Measurements from ENCODE around the gene STAMBPL1.

STAMBPL1 gene

GRCh38 chr10:88851706-88852105, 28.3 kb upstream of the STAMBPL1 start, which contains the start of gene ANKRD22:
ANKRD22 (minus strand) TSS chr10:88851844; CDS start chr10:88851607, 237 bp downstream.
- Histone ChIP-seq H3K4me1 (ENCODE audit: low read length) (peaks cover 7% of the 10 kb centered on the region), H3K4me2 (ENCODE audit: low read length) (no peak within 1 kb of the TSS), H4K20me1 (ENCODE audit: insufficient read depth, low read length) (no peaks in the 10 kb centered on the region), H3K4me3 (ENCODE audit: low read length) (no peak within 1 kb of the TSS), H3K27me3 (ENCODE audit: low read depth, low read length) (no peaks in the 10 kb centered on the region), H2AFZ (ENCODE audit: low read depth, low read length) (no peak within 1 kb of the TSS), H3K36me3 (replicated peaks; ENCODE audit: low read depth, low read length) (no peaks in the 10 kb centered on the region), H3K79me2 (ENCODE audit: low read length) (no peaks in the 10 kb centered on the region), H3K27ac (ENCODE audit: low read length) (no peak within 1 kb of the TSS), H3K9ac (ENCODE audit: low read length) (no peak within 1 kb of the TSS), H3K9me3 (ENCODE audit: insufficient read depth, low read length) (no peaks in the 10 kb centered on the region)
- TF ChIP-seq CTCF (IDR thresholded peaks at IDR 0.05; ENCODE audit: low read depth, low read length) (no peak), EZH2phosphoT487 (IDR thresholded peaks at IDR 0.05; ENCODE audit: low read depth) (no peak)

GRCh38 chr10:88852327-88852726, 27.7 kb upstream of the STAMBPL1 start:
- Histone ChIP-seq H3K4me2 (ENCODE audit: low read length) (no peak overlapping the region), H3K36me3 (replicated peaks; ENCODE audit: low read depth, low read length) (no peaks in the 10 kb centered on the region), H3K27ac (ENCODE audit: low read length) (no peak overlapping the region), H3K27me3 (ENCODE audit: low read depth, low read length) (no peaks in the 10 kb centered on the region), H3K79me2 (ENCODE audit: low read length) (no peaks in the 10 kb centered on the region), H3K9me3 (ENCODE audit: insufficient read depth, low read length) (no peaks in the 10 kb centered on the region), H3K4me3 (ENCODE audit: low read length) (no peak overlapping the region), H2AFZ (ENCODE audit: low read depth, low read length) (no peak overlapping the region), H3K9ac (ENCODE audit: low read length) (no peak overlapping the region), H4K20me1 (ENCODE audit: insufficient read depth, low read length) (no peaks in the 10 kb centered on the region), H3K4me1 (ENCODE audit: low read length) (peaks cover 7% of the 10 kb centered on the region)
- no peak for TF ChIP-seq EZH2phosphoT487 (IDR thresholded peaks at IDR 0.05; ENCODE audit: low read depth)
- no peak for TF ChIP-seq CTCF (IDR thresholded peaks at IDR 0.05; ENCODE audit: low read depth, low read length)

GRCh38 chr10:88853155-88853881, 26.7 kb upstream of the STAMBPL1 start:
- Histone ChIP-seq H3K79me2 (ENCODE audit: low read length) (no peaks in the 10 kb centered on the region), H3K9me3 (ENCODE audit: insufficient read depth, low read length) (no peaks in the 10 kb centered on the region), H2AFZ (ENCODE audit: low read depth, low read length) (no peak overlapping the region), H3K9ac (ENCODE audit: low read length) (no peak overlapping the region), H4K20me1 (ENCODE audit: insufficient read depth, low read length) (no peaks in the 10 kb centered on the region), H3K4me3 (ENCODE audit: low read length) (no peak overlapping the region), H3K4me1 (ENCODE audit: low read length) (peaks cover 7% of the 10 kb centered on the region), H3K4me2 (ENCODE audit: low read length) (no peak overlapping the region), H3K36me3 (replicated peaks; ENCODE audit: low read depth, low read length) (no peaks in the 10 kb centered on the region), H3K27me3 (ENCODE audit: low read depth, low read length) (no peaks in the 10 kb centered on the region), H3K27ac (ENCODE audit: low read length) (no peak overlapping the region)
- TF ChIP-seq CTCF (IDR thresholded peaks at IDR 0.05; ENCODE audit: low read depth, low read length) (no peak), EZH2phosphoT487 (IDR thresholded peaks at IDR 0.05; ENCODE audit: low read depth) (no peak)

- H3K4me1 ChIP-seq (ENCODE audit: low read length): peaks cover 2% of the 10 kb centered on the region; the same call in 1 of the 2 replicates
- no peaks in the 10 kb centered on the region for H4K20me1 ChIP-seq (ENCODE audit: insufficient read depth, low read length)
- no peaks in the 10 kb centered on the region for H3K27me3 ChIP-seq (ENCODE audit: low read depth, low read length)
- no peaks in the 10 kb centered on the region for H3K36me3 ChIP-seq (replicated peaks; ENCODE audit: low read depth, low read length)
- no peak overlapping the region for H2AFZ ChIP-seq (ENCODE audit: low read depth, low read length)
- no peak overlapping the region for H3K4me3 ChIP-seq (ENCODE audit: low read length)
- H3K4me2 ChIP-seq (ENCODE audit: low read length): no peak overlapping the region
- no peak for TF ChIP-seq CTCF (IDR thresholded peaks at IDR 0.05; ENCODE audit: low read depth, low read length)
- TF ChIP-seq EZH2phosphoT487 (IDR thresholded peaks at IDR 0.05; ENCODE audit: low read depth): no peak
- no peak overlapping the region for H3K9ac ChIP-seq (ENCODE audit: low read length)
- H3K27ac ChIP-seq (ENCODE audit: low read length): no peak overlapping the region
- H3K9me3 ChIP-seq (ENCODE audit: insufficient read depth, low read length): no peaks in the 10 kb centered on the region
- no peaks in the 10 kb centered on the region for H3K79me2 ChIP-seq (ENCODE audit: low read length)
Measured at GRCh38 chr10:88854684-88855083, 25.4 kb upstream of the STAMBPL1 start.

Measured in OCI-LY3 (cell line).